HEK293 (cell line): ENCODE measurements around the gene RBM18.

ENCODE experiments used
- CTCF ChIA-PET: fragments of 350-600 bp; formaldehyde crosslinking; extraction: SDS; loops from one replicate; lab custom pipeline; 2021; ENCODE audit warnings: antibody characterized with exemption; lab: Yijun Ruan, JAX
- POLR2A ChIA-PET: fragments of 300-600 bp; formaldehyde crosslinking; extraction: SDS; loops from one replicate; lab custom pipeline; 2020; ENCODE audit warnings: antibody characterized with exemption, inconsistent platforms; lab: Yijun Ruan, JAX
- H3K27ac ChIP-seq: fragments of 200-500 bp; sonication (Bioruptor generic); 2 replicates; pipeline ENCODE4 v1.5.1; 2014; ENCODE audit warnings: low read depth, low read length, control low read depth, inconsistent platforms; ENCODE audit errors: extremely low read depth
- H3K36me3 ChIP-seq, 2 experiments: fragments of 200-500 bp in 1 of 2; sonication (Bioruptor generic) in 1 of 2; 1 replicate in 1 of 2; 2 replicates in 1 of 2; pipeline ENCODE4 v1.5.1; 2014 to 2017; ENCODE audit warnings: inconsistent platforms in 2 of 2, low read length in 2 of 2; ENCODE audit not compliant: control insufficient read depth in 2 of 2, insufficient read depth in 1 of 2
- H3K4me1 ChIP-seq: fragments of 200-500 bp; sonication (Bioruptor generic); 2 replicates; pipeline ENCODE4 v1.5.1; 2014; ENCODE audit warnings: mild to moderate bottlenecking, low read length, inconsistent platforms; ENCODE audit not compliant: control insufficient read depth, insufficient read depth
- H3K4me3 ChIP-seq: 2 replicates; pipeline ENCODE4 v1.5.1; 2011; ENCODE audit warnings: low read depth, mild to moderate bottlenecking, control low read depth, low read length, moderate library complexity
- H3K9me3 ChIP-seq: fragments of 200-500 bp; sonication (Bioruptor generic); 2 replicates; pipeline ENCODE4 v1.5.1; 2014; ENCODE audit warnings: low read depth, low read length, inconsistent platforms; ENCODE audit not compliant: control insufficient read depth, insufficient read depth
- GLI4 ChIP-seq: fragments of 450-650 bp; formaldehyde crosslinking; IDR thresholded peaks from 2 replicates; pipeline ENCODE4 v1.5.1; 2016; ENCODE audit warnings: missing biosample characterization, missing genetic modification characterization
- GLIS1 ChIP-seq: fragments of 450-650 bp; formaldehyde crosslinking; IDR thresholded peaks from 2 replicates; pipeline ENCODE4 v1.5.1; 2016; ENCODE audit warnings: missing biosample characterization, missing genetic modification characterization
- PRDM6 ChIP-seq: fragments of 450-650 bp; formaldehyde crosslinking; IDR thresholded peaks from 2 replicates; pipeline ENCODE4 v1.5.1; 2017; ENCODE audit warnings: missing biosample characterization, missing genetic modification characterization
- REST ChIP-seq: fragments of 450-650 bp; formaldehyde crosslinking; IDR thresholded peaks from 2 replicates; pipeline ENCODE4 v1.5.1; 2016; ENCODE audit warnings: missing biosample characterization, missing genetic modification characterization
- ZFP41 ChIP-seq: fragments of 450-650 bp; formaldehyde crosslinking; IDR thresholded peaks from 2 replicates; pipeline ENCODE4 v1.5.1; 2016; ENCODE audit warnings: missing biosample characterization, missing genetic modification characterization, borderline replicate concordance
- ZNF221 ChIP-seq: fragments of 450-650 bp; formaldehyde crosslinking; IDR thresholded peaks from 2 replicates; pipeline ENCODE4 v1.5.1; 2017; ENCODE audit warnings: missing biosample characterization, missing genetic modification characterization, borderline replicate concordance
- ZNF24 ChIP-seq: fragments of 450-650 bp; formaldehyde crosslinking; IDR thresholded peaks from 2 replicates; pipeline ENCODE4 v1.5.1; 2016; ENCODE audit warnings: missing biosample characterization, missing genetic modification characterization
- ZNF341 ChIP-seq: fragments of 450-650 bp; formaldehyde crosslinking; IDR thresholded peaks from 2 replicates; pipeline ENCODE4; 2016; ENCODE audit warnings: low read depth, missing biosample characterization, missing genetic modification characterization
- ZNF654 ChIP-seq: fragments of 450-650 bp; formaldehyde crosslinking; IDR thresholded peaks from 2 replicates; pipeline ENCODE4 v1.5.1; 2016; ENCODE audit warnings: low read depth, missing biosample characterization, missing genetic modification characterization
- ZNF830 ChIP-seq: fragments of 450-650 bp; IDR thresholded peaks from 2 replicates; pipeline ENCODE4 v1.5.0; 2018; ENCODE audit warnings: missing biosample characterization, missing genetic modification characterization, low read depth, mild to moderate bottlenecking, moderate library complexity
- ZXDB ChIP-seq: fragments of 450-650 bp; formaldehyde crosslinking; IDR thresholded peaks from 2 replicates; pipeline ENCODE4 v1.5.1; 2016; ENCODE audit warnings: missing biosample characterization, missing genetic modification characterization
- TF ChIP-seq, protein P1 (sequence below): fragments of 450-650 bp; formaldehyde crosslinking; IDR thresholded peaks from 2 replicates; pipeline ENCODE4 v1.5.1; 2016; ENCODE audit warnings: missing biosample characterization, missing genetic modification characterization

The RBM18 gene

GRCh38 chr9:122251351-122251750, 13.3 kb downstream of the RBM18 start:
- no peak for TF ChIP-seq ZNF830
- Histone ChIP-seq H3K9me3 (no peaks in the 10 kb centered on the region), H3K4me3 (no peak overlapping the region), H3K36me3 (peaks cover 18 to 79% of the 10 kb centered on the region in 2 experiments; a peak in 2 of 3 replicates), H3K4me1 (no peaks in the 10 kb centered on the region), H3K27ac (no peak overlapping the region)
- ChIA-PET CTCF (interaction anchor here (0.5 kb wide), 1 partner anchor 547 kb away, joined by 3 read pairs; no protein-coding TSS in a partner anchor), POLR2A (interaction anchor here (1.4 kb wide), 1 partner anchor 10 kb away, joined by 5 read pairs; no protein-coding TSS in a partner anchor)

DNA sequence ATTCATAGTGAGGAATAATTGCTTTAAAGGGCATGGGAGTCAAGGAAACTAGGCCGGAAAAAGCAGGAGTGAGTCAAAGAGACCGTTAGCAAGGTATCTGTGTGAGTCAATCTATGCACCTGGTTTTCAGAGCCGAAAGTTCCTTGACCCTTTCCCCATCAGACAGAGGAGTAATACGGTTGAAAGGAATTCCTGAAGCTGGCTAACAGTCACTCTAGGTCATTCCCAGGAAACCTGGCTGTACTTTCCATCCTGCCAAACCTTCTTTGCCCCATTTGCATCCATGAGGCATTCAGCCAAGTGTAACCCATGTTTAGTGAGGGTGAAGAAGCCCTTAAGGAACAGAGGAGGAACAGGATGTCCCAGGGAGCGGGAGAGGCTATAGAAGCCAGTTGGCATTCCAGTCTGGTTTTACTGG, 16.2 kb downstream of the RBM18 start:
- no peak for TF ChIP-seq ZFP41
- no peak for TF ChIP-seq ZXDB (tag by site-specific recombination)
- ChIA-PET POLR2A (no interaction called here), CTCF (interaction anchor here (0.7 to 1.0 kb wide), 2 partner anchors 149 to 439 kb away, joined by 3 to 4 read pairs; no protein-coding TSS in a partner anchor)
- H3K4me1 ChIP-seq = no peaks in the 10 kb centered on the region
- no peaks in the 10 kb centered on the region for H3K9me3 ChIP-seq
- peaks cover 18 to 84% of the 10 kb centered on the region in 2 experiments; a peak in 2 of 3 replicates for H3K36me3 ChIP-seq
- H3K4me3 ChIP-seq = no peak overlapping the region
- no peak overlapping the region for H3K27ac ChIP-seq

DNA sequence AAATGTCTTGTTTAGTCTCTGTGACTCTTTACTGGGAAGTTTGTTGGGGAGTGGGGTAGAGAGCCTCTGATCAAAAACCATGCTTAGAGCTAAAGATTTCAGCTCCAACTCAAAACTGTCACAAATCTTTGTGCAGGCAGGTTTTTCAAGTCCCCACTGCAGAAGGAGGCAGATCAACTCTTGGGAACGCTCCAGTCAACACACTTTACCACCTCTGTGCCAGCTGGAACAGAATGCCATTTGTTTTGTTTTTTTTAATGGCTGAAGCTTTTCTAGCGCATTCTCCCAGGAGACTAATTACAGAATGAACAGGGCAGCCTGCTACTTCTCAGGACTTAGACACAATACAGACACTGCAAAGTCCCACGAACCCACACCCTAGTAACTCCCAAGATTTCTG, 18.0 kb downstream of the RBM18 start:
- TF ChIP-seq GLIS1 (tag by site-specific recombination) = no peak
- TF ChIP-seq ZNF24 (tag by site-specific recombination) = no peak
- no peak for TF ChIP-seq ZNF221 (tag by site-specific recombination)
- TF ChIP-seq, protein P1, sequence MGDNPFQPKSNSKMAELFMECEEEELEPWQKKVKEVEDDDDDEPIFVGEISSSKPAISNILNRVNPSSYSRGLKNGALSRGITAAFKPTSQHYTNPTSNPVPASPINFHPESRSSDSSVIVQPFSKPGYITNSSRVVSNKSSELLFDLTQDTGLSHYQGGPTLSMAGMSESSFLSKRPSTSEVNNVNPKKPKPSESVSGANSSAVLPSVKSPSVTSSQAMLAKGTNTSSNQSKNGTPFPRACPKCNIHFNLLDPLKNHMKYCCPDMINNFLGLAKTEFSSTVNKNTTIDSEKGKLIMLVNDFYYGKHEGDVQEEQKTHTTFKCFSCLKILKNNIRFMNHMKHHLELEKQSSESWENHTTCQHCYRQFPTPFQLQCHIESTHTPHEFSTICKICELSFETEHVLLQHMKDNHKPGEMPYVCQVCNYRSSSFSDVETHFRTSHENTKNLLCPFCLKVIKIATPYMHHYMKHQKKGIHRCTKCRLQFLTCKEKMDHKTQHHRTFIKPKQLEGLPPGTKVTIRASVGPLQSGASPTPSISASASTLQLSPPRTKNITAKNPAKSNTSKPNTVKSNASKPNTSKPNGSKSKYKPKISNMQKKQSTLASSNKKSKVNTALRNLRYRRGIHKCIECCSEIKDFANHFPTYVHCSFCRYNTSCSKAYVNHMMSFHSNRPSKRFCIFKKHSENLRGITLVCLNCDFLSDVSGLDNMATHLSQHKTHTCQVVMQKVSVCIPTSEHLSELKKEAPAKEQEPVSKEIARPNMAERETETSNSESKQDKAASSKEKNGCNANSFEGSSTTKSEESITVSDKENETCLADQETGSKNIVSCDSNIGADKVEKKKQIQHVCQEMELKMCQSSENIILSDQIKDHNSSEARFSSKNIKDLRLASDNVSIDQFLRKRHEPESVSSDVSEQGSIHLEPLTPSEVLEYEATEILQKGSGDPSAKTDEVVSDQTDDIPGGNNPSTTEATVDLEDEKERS (tag by site-specific recombination) = no peak
- no peak for TF ChIP-seq PRDM6 (tag by site-specific recombination)
- TF ChIP-seq ZNF654 (tag by site-specific recombination) = no peak
- TF ChIP-seq REST (tag by site-specific recombination) = no peak
- no peak for TF ChIP-seq GLI4
- no peak for TF ChIP-seq ZNF341 (tag by site-specific recombination)
- ChIA-PET POLR2A (no interaction called here), CTCF (interaction anchor here (0.6 kb wide), 1 partner anchor 48 kb away, joined by 3 read pairs; no protein-coding TSS in a partner anchor)
- no peak overlapping the region for H3K4me3 ChIP-seq
- H3K27ac ChIP-seq = no peak overlapping the region
- no peaks in the 10 kb centered on the region for H3K9me3 ChIP-seq
- no peaks in the 10 kb centered on the region for H3K4me1 ChIP-seq
- H3K36me3 ChIP-seq = peaks cover 22 to 84% of the 10 kb centered on the region in 2 experiments; a peak in 2 of 3 replicates
